Diencephalon (tissue), 1 donor: ENCODE measurements around the gene SCGB1D4. TPM values are rescaled to one million over a fixed set of nuclear protein-coding genes. Genes with fewer than 3 reads are reported as not detected.

Experiments
- total RNA-seq: library from RNA; depleted of rRNA; stranded (reverse); fragments of >200 nt; gene quantifications from one replicate; pipeline ENCODE4 v1.2.3, GENCODE V29; 2014

SCGB1D4 gene
- total RNA-seq, result not detected

GRCh38 chr11:62298975-62299374, at the start of gene SCGB1D4:
Gene SCGB1D4 (minus strand): TSS chr11:62299075. CDS start chr11:62299010, 65 bp downstream.

GRCh38 chr11:62337303-62338181, 38.7 kb upstream of the SCGB1D4 start, which contains the start of gene ASRGL1:
Gene ASRGL1 (plus strand): TSS chr11:62337448. CDS start chr11:62337978, 530 bp downstream.

GRCh38 chr11:62269654-62270278, 29.1 kb downstream of the SCGB1D4 start, which contains the start of gene SCGB2A2:
Gene SCGB2A2 (plus strand): TSS chr11:62270158. CDS start chr11:62270217, 59 bp downstream.

Other genes with a start within 250 kb of the SCGB1D4 start
- gene INCENP, start 175.1 kb downstream of the SCGB1D4 start, total RNA-seq, result 22.6 TPM
- gene SCGB1D1, start 108.9 kb downstream of the SCGB1D4 start, total RNA-seq, result not detected
- gene SCGB2A1, start 90.4 kb downstream of the SCGB1D4 start, total RNA-seq, result not detected
- gene SCGB1D2, start 56.8 kb downstream of the SCGB1D4 start, total RNA-seq, result not detected
- gene SCGB2A2, start 28.9 kb downstream of the SCGB1D4 start, total RNA-seq, result not detected
- gene ASRGL1, start 38.4 kb upstream of the SCGB1D4 start, total RNA-seq, result 40.6 TPM
- not detected for gene SCGB1A1, start 120.0 kb upstream of the SCGB1D4 start, total RNA-seq
- gene AHNAK, start 247.7 kb upstream of the SCGB1D4 start, total RNA-seq, result 27.5 TPM